ENCODE data around the gene LPP. TPM values are rescaled to one million over a fixed set of nuclear protein-coding genes. Genes with fewer than 3 reads are reported as not detected.

LPP gene
- total and polyA plus RNA-seq, 9 of the 15 experiments (the other 6 are each of a cell fraction or from before 2014, with no cell fraction given), result 0.07 to 0.18 TPM; not detected in 7

- TF ChIP-seq, protein P1, sequence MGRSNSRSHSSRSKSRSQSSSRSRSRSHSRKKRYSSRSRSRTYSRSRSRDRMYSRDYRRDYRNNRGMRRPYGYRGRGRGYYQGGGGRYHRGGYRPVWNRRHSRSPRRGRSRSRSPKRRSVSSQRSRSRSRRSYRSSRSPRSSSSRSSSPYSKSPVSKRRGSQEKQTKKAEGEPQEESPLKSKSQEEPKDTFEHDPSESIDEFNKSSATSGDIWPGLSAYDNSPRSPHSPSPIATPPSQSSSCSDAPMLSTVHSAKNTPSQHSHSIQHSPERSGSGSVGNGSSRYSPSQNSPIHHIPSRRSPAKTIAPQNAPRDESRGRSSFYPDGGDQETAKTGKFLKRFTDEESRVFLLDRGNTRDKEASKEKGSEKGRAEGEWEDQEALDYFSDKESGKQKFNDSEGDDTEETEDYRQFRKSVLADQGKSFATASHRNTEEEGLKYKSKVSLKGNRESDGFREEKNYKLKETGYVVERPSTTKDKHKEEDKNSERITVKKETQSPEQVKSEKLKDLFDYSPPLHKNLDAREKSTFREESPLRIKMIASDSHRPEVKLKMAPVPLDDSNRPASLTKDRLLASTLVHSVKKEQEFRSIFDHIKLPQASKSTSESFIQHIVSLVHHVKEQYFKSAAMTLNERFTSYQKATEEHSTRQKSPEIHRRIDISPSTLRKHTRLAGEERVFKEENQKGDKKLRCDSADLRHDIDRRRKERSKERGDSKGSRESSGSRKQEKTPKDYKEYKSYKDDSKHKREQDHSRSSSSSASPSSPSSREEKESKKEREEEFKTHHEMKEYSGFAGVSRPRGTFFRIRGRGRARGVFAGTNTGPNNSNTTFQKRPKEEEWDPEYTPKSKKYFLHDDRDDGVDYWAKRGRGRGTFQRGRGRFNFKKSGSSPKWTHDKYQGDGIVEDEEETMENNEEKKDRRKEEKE (IDR thresholded peaks at IDR 0.05; ENCODE audit: borderline replicate concordance in 1 of 2, control insufficient read depth in 1 of 2, low read depth in 2 of 2, low read length in 1 of 2), result no peak
- TF ChIP-seq GABPB1 (CRISPR knock-in tag; IDR thresholded peaks at IDR 0.05) (no peak), PHB (CRISPR knock-in tag; IDR thresholded peaks at IDR 0.05) (no peak), ARHGAP35 (IDR thresholded peaks at IDR 0.05; ENCODE audit: partially characterized antibody) (no peak)
Observed at GRCh38 chr3:188577539-188577938, 423.6 kb downstream of the LPP start (continued).

GRCh38 chr3:188578576-188579363 is 424.8 kb downstream of the LPP start:
- Histone ChIP-seq H3K4me3 (no peak overlapping the region), H3K4me1 (replicated peaks in 1 of 2; ENCODE audit: control insufficient read depth in 2 of 2, insufficient read depth in 2 of 2, low read length in 2 of 2) (no peaks in the 10 kb centered on the region), H3K27ac (ENCODE audit: extremely low read depth, low read depth, low read length) (no peak overlapping the region), H3K4me2 (ENCODE audit: insufficient read depth, low read length) (no peak overlapping the region), H3K9me3 (replicated peaks; ENCODE audit: control insufficient read depth, insufficient read depth, low read depth, low read length) (no peaks in the 10 kb centered on the region), H3K36me3 (ENCODE audit: control insufficient read depth, insufficient read depth, low read length) (no peaks in the 10 kb centered on the region), H3K27me3 (ENCODE audit: control insufficient read depth in 2 of 2, insufficient read depth in 2 of 2, low read length in 2 of 2) (no peaks in the 10 kb centered on the region), H3K9ac (ENCODE audit: insufficient read depth in 1 of 2, low read depth in 2 of 2, low read length in 2 of 2) (no peak overlapping the region), H2AFZ (ENCODE audit: low read depth, low read length) (no peak overlapping the region), H3K79me2 (ENCODE audit: control insufficient read depth, insufficient read depth, low read length) (no peaks in the 10 kb centered on the region), H4K20me1 (replicated peaks; ENCODE audit: control insufficient read depth, insufficient read depth, low read length) (no peaks in the 10 kb centered on the region), H3K9me1 (ENCODE audit: control insufficient read depth, insufficient read depth, low read length) (no peaks in the 10 kb centered on the region)
- ATAC-seq (no peak), FAIRE-seq (no peak), DNase-seq (ENCODE audit: extremely low read depth in 1 of 4, low spot score in 3 of 4) (no peak)
- CTCF ChIA-PET (ENCODE audit: low intra/inter-chr PET ratio), result interaction anchor here (0.7 kb wide), 1 partner anchor 28 kb away, joined by 3 read pairs; no protein-coding TSS in a partner anchor
- WGBS (ENCODE audit: insufficient coverage, low coverage, missing lambda C conversion rate), result 0% methylated on average over 6 of the region's 6 CpGs
- POLR2A ChIA-PET, result no interaction called here
- BruUV-seq (replicated peaks), result no TSS peak
- in situ Hi-C loops (cut with MboI) (no loop called here), intact Hi-C loops (cut with micrococcal nuclease) (no loop called here)
- TF ChIP-seq, protein P2, sequence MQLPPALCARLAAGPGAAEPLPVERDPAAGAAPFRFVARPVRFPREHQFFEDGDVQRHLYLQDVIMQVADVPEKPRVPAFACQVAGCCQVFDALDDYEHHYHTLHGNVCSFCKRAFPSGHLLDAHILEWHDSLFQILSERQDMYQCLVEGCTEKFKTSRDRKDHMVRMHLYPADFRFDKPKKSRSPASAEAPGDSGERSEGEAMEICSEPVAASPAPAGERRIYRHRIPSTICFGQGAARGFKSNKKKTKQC (CRISPR knock-in tag; IDR thresholded peaks at IDR 0.05), result no peak
- TF ChIP-seq ZNF830 (CRISPR knock-in tag; IDR thresholded peaks at IDR 0.05), result no peak
- TF ChIP-seq GTF2B (IDR thresholded peaks at IDR 0.05; ENCODE audit: extremely low read depth, insufficient read length), result no peak
- TF ChIP-seq RNF2 (IDR thresholded peaks at IDR 0.05), result no peak
- TF ChIP-seq GTF2F1 (IDR thresholded peaks at IDR 0.05; ENCODE audit: low read depth, low read length), result no peak
- no peak for TF ChIP-seq ZNF217 (CRISPR knock-in tag; IDR thresholded peaks at IDR 0.05)
- no peak for TF ChIP-seq GATA2 (CRISPR knock-in tag; IDR thresholded peaks at IDR 0.05)
- no peak for TF ChIP-seq ZNF668 (CRISPR knock-in tag; IDR thresholded peaks at IDR 0.05)
- no peak for TF ChIP-seq CEBPB (tag; IDR thresholded peaks at IDR 0.05)
- TF ChIP-seq GABPB2 (CRISPR knock-in tag; conservative IDR thresholded peaks at IDR 0.05), result no peak
- TF ChIP-seq IRF2 (CRISPR knock-in tag; IDR thresholded peaks at IDR 0.05), result no peak
- TF ChIP-seq RBM17 (IDR thresholded peaks at IDR 0.05; ENCODE audit: borderline replicate concordance, low read depth, low read length), result no peak

Measured in K562 (cell line).